ENCODE measurements around the gene DGKZ.

- TF ChIP-seq CTCF (IDR thresholded peaks at IDR 0.05 in 2 of 3, conservative IDR thresholded peaks at IDR 0.05 in 1 of 3; ENCODE audit: control insufficient read depth in 2 of 3, extremely low read depth in 1 of 3, insufficient read depth in 1 of 3, low read depth in 3 of 3, low read length in 3 of 3) (peak; percentile 86 to 97 (median 87)), FOXK2 (IDR thresholded peaks at IDR 0.05) (no peak), RAD21 (IDR thresholded peaks at IDR 0.05; ENCODE audit: insufficient read depth, low read depth, low read length) (peak; percentile 50)
- TF ChIP-seq, protein P1, sequence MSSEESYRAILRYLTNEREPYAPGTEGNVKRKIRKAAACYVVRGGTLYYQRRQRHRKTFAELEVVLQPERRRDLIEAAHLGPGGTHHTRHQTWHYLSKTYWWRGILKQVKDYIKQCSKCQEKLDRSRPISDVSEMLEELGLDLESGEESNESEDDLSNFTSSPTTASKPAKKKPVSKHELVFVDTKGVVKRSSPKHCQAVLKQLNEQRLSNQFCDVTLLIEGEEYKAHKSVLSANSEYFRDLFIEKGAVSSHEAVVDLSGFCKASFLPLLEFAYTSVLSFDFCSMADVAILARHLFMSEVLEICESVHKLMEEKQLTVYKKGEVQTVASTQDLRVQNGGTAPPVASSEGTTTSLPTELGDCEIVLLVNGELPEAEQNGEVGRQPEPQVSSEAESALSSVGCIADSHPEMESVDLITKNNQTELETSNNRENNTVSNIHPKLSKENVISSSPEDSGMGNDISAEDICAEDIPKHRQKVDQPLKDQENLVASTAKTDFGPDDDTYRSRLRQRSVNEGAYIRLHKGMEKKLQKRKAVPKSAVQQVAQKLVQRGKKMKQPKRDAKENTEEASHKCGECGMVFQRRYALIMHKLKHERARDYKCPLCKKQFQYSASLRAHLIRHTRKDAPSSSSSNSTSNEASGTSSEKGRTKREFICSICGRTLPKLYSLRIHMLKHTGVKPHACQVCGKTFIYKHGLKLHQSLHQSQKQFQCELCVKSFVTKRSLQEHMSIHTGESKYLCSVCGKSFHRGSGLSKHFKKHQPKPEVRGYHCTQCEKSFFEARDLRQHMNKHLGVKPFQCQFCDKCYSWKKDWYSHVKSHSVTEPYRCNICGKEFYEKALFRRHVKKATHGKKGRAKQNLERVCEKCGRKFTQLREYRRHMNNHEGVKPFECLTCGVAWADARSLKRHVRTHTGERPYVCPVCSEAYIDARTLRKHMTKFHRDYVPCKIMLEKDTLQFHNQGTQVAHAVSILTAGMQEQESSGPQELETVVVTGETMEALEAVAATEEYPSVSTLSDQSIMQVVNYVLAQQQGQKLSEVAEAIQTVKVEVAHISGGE (CRISPR knock-in tag; IDR thresholded peaks at IDR 0.05), result no peak
These were observed 5.0 kb downstream of the DGKZ start for GRCh38 chr11:46352063-46352841.

Measured in GM12878 (cell line).